ENCODE data around the gene TBX18.

The TBX18 gene

DNA sequence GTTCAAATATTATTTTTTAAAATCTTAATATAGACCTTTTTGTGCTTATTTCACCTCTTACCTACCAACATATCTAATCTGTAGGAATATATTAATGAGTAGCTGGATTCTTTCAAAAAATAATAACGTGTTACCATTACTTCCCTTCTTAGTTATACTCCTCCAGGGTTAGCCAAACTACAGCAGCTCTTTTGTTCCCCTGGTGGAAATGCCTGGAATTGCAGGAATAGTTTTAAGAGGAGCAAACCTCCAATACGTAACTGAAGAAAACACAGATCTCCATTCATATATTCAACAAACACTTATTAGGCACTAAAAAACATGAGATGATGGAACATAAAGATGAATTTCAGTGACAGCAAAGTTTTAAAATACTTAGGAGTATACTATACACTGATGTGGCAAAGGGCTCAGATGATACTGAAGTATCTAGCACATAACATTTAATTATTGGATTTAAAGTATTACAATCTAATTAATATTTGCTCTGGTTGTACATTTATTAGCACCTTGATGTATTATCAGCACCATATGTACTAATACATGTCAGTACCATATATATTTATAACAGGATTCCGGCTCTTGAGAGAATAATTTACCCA lies 78.3 kb downstream of the TBX18 start:
- Mint-ChIP-seq H3K9me3 (ENCODE audit: low read depth) (no peaks in the 10 kb centered on the region), H3K27me3 (no peaks in the 10 kb centered on the region), H3K4me3 (no peak overlapping the region), H3K27ac (no peak overlapping the region), H3K4me1 (ENCODE audit: low read depth) (no peaks in the 10 kb centered on the region), H3K36me3 (no peaks in the 10 kb centered on the region)

GRCh38 chr6:84681693-84682326 lies 82.6 kb downstream of the TBX18 start:
- Mint-ChIP-seq H3K36me3 (no peaks in the 10 kb centered on the region), H3K9me3 (ENCODE audit: low read depth) (no peaks in the 10 kb centered on the region), H3K4me1 (ENCODE audit: low read depth) (no peaks in the 10 kb centered on the region), H3K27ac (no peak overlapping the region), H3K27me3 (no peaks in the 10 kb centered on the region), H3K4me3 (no peak overlapping the region)

DNA sequence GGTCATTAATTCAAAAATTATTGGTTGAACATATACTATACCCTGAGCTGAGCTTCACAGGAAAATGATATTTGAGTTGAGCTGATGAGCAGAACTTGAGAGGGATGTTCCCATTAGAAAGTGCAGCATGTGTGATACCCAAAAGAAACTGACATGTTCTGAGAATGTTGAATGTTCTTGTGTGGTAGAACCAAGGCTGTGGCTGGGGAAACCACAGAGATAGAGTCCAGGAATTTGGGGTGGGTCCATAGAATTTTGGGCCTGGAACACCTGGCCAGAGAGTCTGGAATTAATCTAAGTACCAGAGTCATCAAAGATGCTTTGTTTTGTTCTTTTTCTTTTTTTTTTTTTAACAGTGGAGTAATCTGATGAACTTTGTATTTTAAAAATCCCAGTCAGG lies 88.7 kb downstream of the TBX18 start:
- Mint-ChIP-seq H3K27ac (no peak overlapping the region), H3K27me3 (no peaks in the 10 kb centered on the region), H3K36me3 (no peaks in the 10 kb centered on the region), H3K4me1 (ENCODE audit: low read depth) (no peaks in the 10 kb centered on the region), H3K4me3 (no peak overlapping the region), H3K9me3 (ENCODE audit: low read depth) (no peaks in the 10 kb centered on the region)

GRCh38 chr6:84674395-84674794 lies 90.0 kb downstream of the TBX18 start:
- H3K27ac Mint-ChIP-seq, result no peak overlapping the region
- no peaks in the 10 kb centered on the region for H3K4me1 Mint-ChIP-seq (ENCODE audit: low read depth)
- no peaks in the 10 kb centered on the region for H3K9me3 Mint-ChIP-seq (ENCODE audit: low read depth)
- H3K27me3 Mint-ChIP-seq, result no peaks in the 10 kb centered on the region
- no peaks in the 10 kb centered on the region for H3K36me3 Mint-ChIP-seq
- no peak overlapping the region for H3K4me3 Mint-ChIP-seq

DNA sequence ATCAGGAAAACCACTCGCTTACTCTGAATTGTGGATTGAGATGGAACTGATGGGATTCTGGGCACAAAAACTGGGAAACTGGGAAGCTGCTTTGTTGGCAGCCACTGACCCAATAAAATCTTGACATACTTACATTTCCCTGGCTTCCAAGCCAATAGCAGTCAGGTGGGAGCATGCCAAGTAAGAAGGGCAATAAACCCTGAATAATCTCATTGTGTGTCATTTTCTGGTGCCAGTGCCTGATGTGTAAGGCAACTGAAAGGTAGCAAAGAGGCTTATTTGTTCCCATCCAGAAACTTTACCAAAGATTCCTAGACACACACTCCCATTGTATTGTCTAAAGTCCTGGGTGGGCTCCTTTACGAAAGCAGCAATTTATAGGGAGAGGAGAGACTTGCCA lies 93.2 kb downstream of the TBX18 start:
- Mint-ChIP-seq H3K36me3 (no peaks in the 10 kb centered on the region), H3K9me3 (ENCODE audit: low read depth) (peaks cover 3% of the 10 kb centered on the region), H3K4me1 (ENCODE audit: low read depth) (no peaks in the 10 kb centered on the region), H3K4me3 (no peak overlapping the region), H3K27me3 (no peaks in the 10 kb centered on the region), H3K27ac (no peak overlapping the region)

DNA sequence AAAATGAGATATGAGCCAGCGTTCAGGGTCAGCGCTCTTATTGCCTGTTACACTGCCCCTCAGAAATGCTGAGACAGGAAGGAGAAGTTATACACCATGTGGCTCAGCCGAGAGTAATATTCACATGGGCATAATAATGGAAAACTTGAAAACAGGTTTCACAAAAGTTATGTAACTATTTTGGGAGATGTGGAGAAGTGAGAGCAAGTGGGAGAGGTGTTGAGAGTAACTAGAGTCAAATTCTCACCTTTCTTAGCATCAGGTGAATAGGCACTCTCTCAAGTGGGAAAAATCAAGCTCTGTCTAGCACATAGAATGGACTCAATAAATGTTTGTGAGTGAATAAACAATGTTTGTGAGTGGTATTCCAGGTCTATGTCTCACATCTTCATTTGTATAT lies 94.5 kb downstream of the TBX18 start:
- H3K9me3 Mint-ChIP-seq (ENCODE audit: low read depth), result peaks cover 3% of the 10 kb centered on the region
- H3K4me3 Mint-ChIP-seq, result no peak overlapping the region
- no peaks in the 10 kb centered on the region for H3K36me3 Mint-ChIP-seq
- no peaks in the 10 kb centered on the region for H3K27me3 Mint-ChIP-seq
- H3K4me1 Mint-ChIP-seq (ENCODE audit: low read depth), result no peaks in the 10 kb centered on the region
- H3K27ac Mint-ChIP-seq, result no peak overlapping the region

- Mint-ChIP-seq H3K9me3 (ENCODE audit: low read depth) (peaks cover 3% of the 10 kb centered on the region), H3K4me1 (ENCODE audit: low read depth) (no peaks in the 10 kb centered on the region), H3K27me3 (no peaks in the 10 kb centered on the region), H3K36me3 (no peaks in the 10 kb centered on the region), H3K27ac (no peak overlapping the region), H3K4me3 (no peak overlapping the region)
These were observed 96.9 kb downstream of the TBX18 start for GRCh38 chr6:84667252-84668213.

GRCh38 chr6:84665401-84665800 lies 99.0 kb downstream of the TBX18 start:
- H3K27me3 Mint-ChIP-seq, result no peaks in the 10 kb centered on the region

GRCh38 chr6:84663866-84664265 lies 100.5 kb downstream of the TBX18 start:
- Mint-ChIP-seq H3K9me3 (ENCODE audit: low read depth) (peaks cover 3% of the 10 kb centered on the region), H3K27me3 (no peaks in the 10 kb centered on the region), H3K36me3 (no peaks in the 10 kb centered on the region), H3K4me3 (no peak overlapping the region), H3K27ac (no peak overlapping the region), H3K4me1 (ENCODE audit: low read depth) (no peaks in the 10 kb centered on the region)

More at GRCh38 chr6:84665401-84665800, 99.0 kb downstream of the TBX18 start:
- Mint-ChIP-seq H3K27ac (no peak overlapping the region), H3K9me3 (ENCODE audit: low read depth) (peaks cover 3% of the 10 kb centered on the region), H3K4me3 (no peak overlapping the region), H3K4me1 (ENCODE audit: low read depth) (no peaks in the 10 kb centered on the region), H3K36me3 (no peaks in the 10 kb centered on the region)

- Mint-ChIP-seq H3K27ac (no peak overlapping the region), H3K9me3 (ENCODE audit: low read depth) (no peaks in the 10 kb centered on the region), H3K27me3 (no peaks in the 10 kb centered on the region), H3K4me1 (ENCODE audit: low read depth) (no peaks in the 10 kb centered on the region), H3K4me3 (no peak overlapping the region), H3K36me3 (no peaks in the 10 kb centered on the region)
These were observed 106.9 kb downstream of the TBX18 start for GRCh38 chr6:84657486-84657885.

GRCh38 chr6:84657025-84657424 lies 107.4 kb downstream of the TBX18 start:
- H3K27ac Mint-ChIP-seq, result no peak overlapping the region
- H3K4me3 Mint-ChIP-seq, result no peak overlapping the region
- H3K4me1 Mint-ChIP-seq (ENCODE audit: low read depth), result no peaks in the 10 kb centered on the region
- no peaks in the 10 kb centered on the region for H3K36me3 Mint-ChIP-seq
- H3K9me3 Mint-ChIP-seq (ENCODE audit: low read depth), result no peaks in the 10 kb centered on the region
- H3K27me3 Mint-ChIP-seq, result no peaks in the 10 kb centered on the region

DNA sequence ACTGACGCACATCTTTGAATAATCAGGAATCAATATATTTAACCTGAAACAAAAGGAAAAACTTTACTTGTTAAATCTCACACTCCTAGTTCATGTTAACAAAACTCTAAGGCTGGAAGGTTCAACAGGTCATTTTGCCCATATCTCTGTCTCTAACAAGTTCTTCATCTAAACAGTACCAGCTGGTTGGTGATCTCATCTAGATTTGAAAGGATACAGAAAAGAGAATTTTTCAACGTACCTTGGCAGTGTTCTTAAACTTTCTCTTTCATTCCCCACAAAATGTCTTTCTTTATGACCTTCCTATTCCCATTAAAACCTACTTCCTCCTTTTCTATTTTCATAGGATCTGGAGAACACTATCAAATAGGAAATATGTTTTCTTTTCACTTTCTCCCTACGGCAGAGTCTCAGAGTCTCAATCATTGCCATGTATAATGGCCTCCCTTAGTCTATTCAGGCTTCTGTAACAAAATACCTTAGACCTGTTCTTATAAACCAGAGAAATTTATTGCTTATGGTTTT lies 111.3 kb downstream of the TBX18 start:
- no peak overlapping the region for H3K4me3 Mint-ChIP-seq
- no peak overlapping the region for H3K27ac Mint-ChIP-seq
- no peaks in the 10 kb centered on the region for H3K9me3 Mint-ChIP-seq (ENCODE audit: low read depth)
- H3K4me1 Mint-ChIP-seq (ENCODE audit: low read depth), result no peaks in the 10 kb centered on the region
- peaks cover 1% of the 10 kb centered on the region for H3K27me3 Mint-ChIP-seq
- H3K36me3 Mint-ChIP-seq, result no peaks in the 10 kb centered on the region

GRCh38 chr6:84652356-84653026 lies 111.9 kb downstream of the TBX18 start:
- Mint-ChIP-seq H3K9me3 (ENCODE audit: low read depth) (no peaks in the 10 kb centered on the region), H3K4me3 (no peak overlapping the region), H3K36me3 (no peaks in the 10 kb centered on the region), H3K4me1 (ENCODE audit: low read depth) (no peaks in the 10 kb centered on the region), H3K27me3 (peaks cover 2% of the 10 kb centered on the region), H3K27ac (no peak overlapping the region)

DNA sequence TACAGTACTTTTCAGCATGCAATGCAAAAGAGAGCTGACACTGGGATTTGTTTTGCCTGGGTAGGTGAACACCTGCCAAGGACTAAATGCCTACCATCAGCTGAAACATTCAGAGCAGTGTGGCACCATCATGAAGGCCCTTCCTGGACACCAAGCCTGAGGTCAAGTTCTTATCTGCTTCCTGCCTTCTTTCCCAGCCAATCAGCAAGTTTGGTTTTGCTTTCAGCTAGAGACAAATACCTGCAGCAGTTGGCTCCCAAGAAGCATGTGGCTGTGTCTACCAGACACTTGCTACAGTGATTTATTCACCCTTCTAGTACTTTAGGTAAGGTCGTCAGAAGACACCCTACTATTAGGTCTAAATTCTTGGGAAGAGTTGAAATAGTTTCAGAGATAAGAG lies 112.8 kb downstream of the TBX18 start:
- Mint-ChIP-seq H3K4me1 (ENCODE audit: low read depth) (no peaks in the 10 kb centered on the region), H3K9me3 (ENCODE audit: low read depth) (no peaks in the 10 kb centered on the region), H3K36me3 (no peaks in the 10 kb centered on the region), H3K4me3 (no peak overlapping the region), H3K27ac (no peak overlapping the region), H3K27me3 (peaks cover 2% of the 10 kb centered on the region)

DNA sequence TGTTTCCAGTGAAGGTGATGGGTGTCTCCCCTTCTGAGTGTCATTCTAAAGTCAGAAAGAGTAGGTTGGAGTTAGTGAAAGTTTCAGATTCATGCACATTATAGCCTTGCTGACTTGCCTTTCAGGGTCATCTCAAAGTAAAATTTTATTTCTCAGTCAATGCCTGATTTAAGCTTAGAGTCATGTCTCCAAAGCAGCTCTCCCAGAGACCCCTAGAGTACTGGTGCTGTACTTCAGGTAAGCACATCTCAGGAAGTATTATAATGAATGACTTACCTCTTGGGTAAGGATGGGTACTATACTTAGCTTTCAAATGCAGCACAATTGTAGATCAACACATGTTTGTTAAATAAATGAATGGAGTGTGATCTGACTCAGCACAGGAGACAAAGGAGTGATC lies 116.0 kb downstream of the TBX18 start:
- no peaks in the 10 kb centered on the region for H3K36me3 Mint-ChIP-seq
- H3K4me1 Mint-ChIP-seq (ENCODE audit: low read depth), result no peaks in the 10 kb centered on the region
- no peaks in the 10 kb centered on the region for H3K9me3 Mint-ChIP-seq (ENCODE audit: low read depth)
- peaks cover 2% of the 10 kb centered on the region for H3K27me3 Mint-ChIP-seq
- no peak overlapping the region for H3K27ac Mint-ChIP-seq
- no peak overlapping the region for H3K4me3 Mint-ChIP-seq

Measured in activated naive CD8-positive, alpha-beta T cell (primary cell).